IMR-90 (cell line): ENCODE measurements around the gene LRRFIP1. TPM values are rescaled to one million over a fixed set of nuclear protein-coding genes. Genes with fewer than 3 reads are reported as not detected.

Experiments
- ATAC-seq: fragments of 200-7000 bp; cut with Tn5 transposase; 2 replicates; pipeline ENCODE4 v1.9.1; 2020; ENCODE audit warnings: low read depth, mild to moderate bottlenecking, moderate library complexity
- BruUV-seq: library from RNA; stranded (reverse); fragments of 400-500 nt; replicated peaks from 2 replicates; lab custom pipeline; 2021; lab: Mats Ljungman, UMichigan
- CTCF ChIA-PET: fragments of 300-600 bp; formaldehyde crosslinking; extraction: SDS; loops from one replicate; lab custom pipeline; 2021; ENCODE audit warnings: antibody characterized with exemption; lab: Yijun Ruan, JAX
- POLR2A ChIA-PET: fragments of 300-600 bp; sonication (Branson Sonifier 250); formaldehyde crosslinking; loops from one replicate; lab custom pipeline; 2022; ENCODE audit warnings: antibody characterized with exemption; ENCODE audit not compliant: unreplicated experiment; lab: Charles Lee
- DNase-seq: peaks from one replicate; pipeline ENCODE4 v3.0.0; 2013
- H2AFZ ChIP-seq: replicated peaks from 2 replicates; pipeline ENCODE3; 2013; ENCODE audit warnings: low read length, mild to moderate bottlenecking; ENCODE audit not compliant: poor library complexity
- H2AK5ac ChIP-seq: 2 replicates; pipeline ENCODE4 v1.6.1; 2013; ENCODE audit warnings: low read depth, low read length, inconsistent platforms
- H2AK9ac ChIP-seq: replicated peaks from 2 replicates; pipeline ENCODE3; 2013; ENCODE audit warnings: mild to moderate bottlenecking, low read depth, low read length, moderate library complexity; ENCODE audit not compliant: poor library complexity
- H2BK120ac ChIP-seq: 2 replicates; pipeline ENCODE4 v1.6.1; 2013; ENCODE audit warnings: low read depth, low read length, inconsistent platforms
- H2BK15ac ChIP-seq: 3 replicates; pipeline ENCODE4 v1.6.1; 2013; ENCODE audit warnings: low read depth, low read length, inconsistent platforms
- H2BK20ac ChIP-seq: 2 replicates; pipeline ENCODE4 v1.6.1; 2013; ENCODE audit warnings: low read depth, mild to moderate bottlenecking, inconsistent platforms, low read length, moderate library complexity
- H2BK5ac ChIP-seq: 2 replicates; pipeline ENCODE4 v1.6.1; 2013; ENCODE audit warnings: mild to moderate bottlenecking, low read depth, low read length, inconsistent platforms; ENCODE audit not compliant: poor library complexity, severe bottlenecking
- H3K14ac ChIP-seq: replicated peaks from 2 replicates; pipeline ENCODE4 v1.6.1; 2013; ENCODE audit warnings: low read depth, low read length, inconsistent platforms
- H3K18ac ChIP-seq: 2 replicates; pipeline ENCODE4 v1.6.1; 2013; ENCODE audit warnings: low read depth, low read length, control low read depth
- H3K23ac ChIP-seq: 2 replicates; pipeline ENCODE4 v1.6.1; 2013; ENCODE audit warnings: low read depth, low read length, inconsistent platforms
- H3K27ac ChIP-seq: 2 replicates; pipeline ENCODE4 v1.5.1; 2013; ENCODE audit warnings: mild to moderate bottlenecking, control low read depth, low read length; ENCODE audit not compliant: insufficient read depth
- H3K27me3 ChIP-seq: 2 replicates; pipeline ENCODE4 v1.6.1; 2013; ENCODE audit warnings: low read length; ENCODE audit not compliant: control insufficient read depth, insufficient read depth
- H3K36me3 ChIP-seq: 2 replicates; pipeline ENCODE4 v1.6.1; 2013; ENCODE audit warnings: low read length, mixed read lengths; ENCODE audit not compliant: control insufficient read depth, insufficient read depth
- H3K4ac ChIP-seq: 2 replicates; pipeline ENCODE4 v1.6.1; 2013; ENCODE audit warnings: low read depth, low read length, inconsistent platforms
- H3K4me1 ChIP-seq: 2 replicates; pipeline ENCODE4 v1.6.1; 2013; ENCODE audit warnings: low read length, mixed read lengths; ENCODE audit not compliant: control insufficient read depth, insufficient read depth
- H3K4me2 ChIP-seq: 2 replicates; pipeline ENCODE4 v1.6.1; 2013; ENCODE audit warnings: low read depth, mild to moderate bottlenecking, control low read depth, low read length, moderate library complexity
- H3K4me3 ChIP-seq: 2 replicates; pipeline ENCODE4 v1.5.1; 2013; ENCODE audit warnings: low read depth, mild to moderate bottlenecking, control low read depth, low read length, moderate library complexity; ENCODE audit not compliant: insufficient read depth
- H3K56ac ChIP-seq: 2 replicates; pipeline ENCODE4 v1.6.1; 2013; ENCODE audit warnings: low read length, inconsistent platforms; ENCODE audit not compliant: insufficient read depth; ENCODE audit errors: extremely low read depth
- H3K79me1 ChIP-seq, 2 experiments: 2 replicates each; pipeline ENCODE4 v1.6.1; 2013; ENCODE audit warnings: low read length in 2 of 2, inconsistent platforms in 1 of 2, low read depth in 1 of 2
- H3K9ac ChIP-seq: 2 replicates; pipeline ENCODE4 v1.6.1; 2013; ENCODE audit warnings: low read depth, low read length, control low read depth
- H3K9me1 ChIP-seq: 2 replicates; pipeline ENCODE4 v1.6.1; 2013; ENCODE audit warnings: low read length, inconsistent platforms; ENCODE audit not compliant: insufficient read depth
- H3K9me3 ChIP-seq: 2 replicates; pipeline ENCODE4 v1.6.1; 2013; ENCODE audit warnings: low read length; ENCODE audit not compliant: control insufficient read depth, insufficient read depth
- H4K20me1 ChIP-seq: 2 replicates; pipeline ENCODE4 v1.6.1; 2013; ENCODE audit warnings: low read length, inconsistent platforms; ENCODE audit not compliant: insufficient read depth
- H4K5ac ChIP-seq: 2 replicates; pipeline ENCODE4 v1.6.1; 2013; ENCODE audit warnings: mild to moderate bottlenecking, low read depth, low read length, control low read depth
- H4K8ac ChIP-seq, 2 experiments: 2 replicates each; pipeline ENCODE4 v1.6.1; 2013; ENCODE audit warnings: low read depth in 2 of 2, low read length in 2 of 2, control low read depth in 1 of 2, inconsistent platforms in 1 of 2
- H4K91ac ChIP-seq: 2 replicates; pipeline ENCODE4 v1.6.1; 2013; ENCODE audit warnings: low read depth, low read length, inconsistent platforms; ENCODE audit not compliant: insufficient read depth
- BHLHE40 ChIP-seq: fragments of 150-350 bp; IDR thresholded peaks from 2 replicates; pipeline ENCODE4 v1.6.1; 2016; ENCODE audit warnings: mild to moderate bottlenecking, low read depth, low read length
- POLR2A ChIP-seq: IDR thresholded peaks from 2 replicates; pipeline ENCODE4 v1.6.1; 2012; ENCODE audit warnings: mild to moderate bottlenecking, low read depth, low read length
- SMC3 ChIP-seq: fragments of 150-350 bp; IDR thresholded peaks from 2 replicates; pipeline ENCODE4 v1.6.1; 2016; ENCODE audit warnings: low read depth, mild to moderate bottlenecking, antibody characterized with exemption, low read length, moderate library complexity
- WGBS, 2 experiments: methylation state at CpG; one replicate each; pipeline versions ENCODE4 v1.1.5 to v1.1.7; 2013; ENCODE audit warnings: missing lambda C conversion rate in 2 of 2; ENCODE audit not compliant: insufficient read length in 1 of 2; ENCODE audit errors: extremely low coverage in 2 of 2; 5-methylcytosine and 5-hydroxymethylcytosine counted together
- dilution Hi-C: fragments of 300-500 bp; cut with HindIII; formaldehyde crosslinking; loops from one replicate; pipeline ENCODE4 v1.14.3; 2018; ENCODE audit warnings: low sequenced_read_pairs; ENCODE audit not compliant: unreplicated experiment
- in situ Hi-C: fragments of 300-500 bp; cut with MboI; formaldehyde crosslinking; loops from 3 replicates; pipeline ENCODE4 v1.14.3; 2019; ENCODE audit warnings: low sequenced_read_pairs, inconsistent platforms, mixed read lengths
- intact Hi-C: fragments of 100-400 bp; cut with micrococcal nuclease; formaldehyde crosslinking; loops from 2 replicates; pipeline ENCODE4 v1.10.0; 2022
- polyA plus RNA-seq, 3 experiments: library from polyadenylated mRNA; depleted of rRNA; stranded (reverse); fragments of >200 nt; gene quantifications; 2 replicates each; pipeline ENCODE4 v1.2.3, GENCODE V29; 2012; ENCODE audit warnings: low replicate concordance in 1 of 3
- total RNA-seq: library from RNA; depleted of rRNA; stranded (reverse); fragments of >200 nt; gene quantifications from 2 replicates; pipeline ENCODE4 v1.2.3, GENCODE V29; 2012

The LRRFIP1 gene
- total and polyA plus RNA-seq, 2 of the 4 experiments (the other 2 are of a cell fraction) = 52.2 to 54.4 TPM

DNA sequence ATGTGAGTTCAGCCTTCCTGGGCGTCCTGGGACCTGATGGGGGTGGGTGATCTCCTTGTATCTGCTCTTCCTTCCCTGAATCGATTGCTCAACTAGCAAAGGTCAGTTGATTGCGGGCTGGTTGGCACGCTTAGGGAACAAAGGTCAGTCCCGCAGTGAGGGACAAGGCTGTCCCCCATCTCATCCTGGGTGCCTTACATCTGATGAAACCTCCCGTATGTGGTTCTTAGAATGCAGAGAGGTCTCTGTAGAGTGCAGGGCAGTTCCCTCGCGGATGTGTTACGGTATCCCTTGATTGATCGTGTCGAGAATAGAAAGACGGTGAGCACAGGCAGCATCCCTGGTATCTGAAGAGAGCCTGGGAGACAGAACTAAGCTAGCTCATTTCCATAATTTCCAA is 114.8 kb downstream of the LRRFIP1 start:
- H3K79me1 ChIP-seq = peaks cover 49 to 87% of the 10 kb centered on the region in 2 experiments
- H2BK20ac ChIP-seq = no peak overlapping the region
- ATAC-seq (no peak), DNase-seq (no peak)
- H2AK9ac ChIP-seq = no peak overlapping the region
- no peak overlapping the region for H4K8ac ChIP-seq
- H4K91ac ChIP-seq = no peak overlapping the region
- no peak overlapping the region for H3K14ac ChIP-seq
- no peak overlapping the region for H2BK120ac ChIP-seq
- no peak for TF ChIP-seq BHLHE40
- TF ChIP-seq SMC3 = no peak
- TF ChIP-seq POLR2A = 0 out of 2 replicates have a peak, but pooled peaks have one; percentile 18
- H3K23ac ChIP-seq = no peak overlapping the region
- dilution Hi-C loops = no loop called here
- intact Hi-C loops = loop anchor here (5.0 to 10.0 kb wide), 2 partner anchors 140 to 647 kb away; no protein-coding TSS in a partner anchor
- no peak overlapping the region for H3K56ac ChIP-seq
- ChIA-PET POLR2A (interaction anchor here (0.7 kb wide), 1 partner anchor 8 kb away, joined by 4 read pairs; no protein-coding TSS in a partner anchor), CTCF (interaction anchor here (0.7 kb wide), 1 partner anchor 681 kb away, joined by 3 read pairs; no protein-coding TSS in a partner anchor)
- peaks cover 58% of the 10 kb centered on the region for H4K20me1 ChIP-seq
- peaks cover 22% of the 10 kb centered on the region for H3K4me1 ChIP-seq
- H3K27ac ChIP-seq = no peak overlapping the region
- no peak overlapping the region for H2AK5ac ChIP-seq
- peaks cover 10% of the 10 kb centered on the region for H3K36me3 ChIP-seq
- no peak overlapping the region for H3K4me2 ChIP-seq
- peaks cover 30% of the 10 kb centered on the region for H3K9me1 ChIP-seq
- no peaks in the 10 kb centered on the region for H3K27me3 ChIP-seq
- no peaks in the 10 kb centered on the region for H3K9me3 ChIP-seq
- 100% methylated on average over 2 of the region's 12 CpGs; no CpG with 5 or more reads in 1 of the 2 experiments for WGBS, 2 experiments
- no peak overlapping the region for H4K5ac ChIP-seq
- H2BK5ac ChIP-seq = no peak overlapping the region
- H3K4ac ChIP-seq = no peak overlapping the region
- no peak overlapping the region for H3K18ac ChIP-seq
- H2BK15ac ChIP-seq = no peak overlapping the region
- no peak overlapping the region for H3K4me3 ChIP-seq
- in situ Hi-C loops = loop anchor here (5.0 to 25.0 kb wide), 4 partner anchors 70 to 630 kb away; partner anchors contain the start of gene RAB17
- H3K9ac ChIP-seq = no peak overlapping the region
- BruUV-seq = no TSS peak
- no peak overlapping the region for H2AFZ ChIP-seq
